RPMI7951 (cell line): ENCODE measurements around the gene MTMR1. TPM values are rescaled to one million over a fixed set of nuclear protein-coding genes. Genes with fewer than 3 reads are reported as not detected.
A peak's percentile ranks its signal among the peaks of the same experiment; 100 is the strongest.

Experiments
- DNase-seq: peaks from one replicate; pipeline ENCODE4 v3.0.0-alpha.2; 2012; ENCODE audit warnings: low read depth
- total RNA-seq: library from RNA; depleted of rRNA; stranded (reverse); fragments of >200 nt; shearing (Covaris generic); gene quantifications from 2 replicates; pipeline ENCODE4 v1.2.3, GENCODE V29; 2014

Gene MTMR1
- total RNA-seq, 1 experiment from 2014 or later = 7.6 TPM

DNA sequence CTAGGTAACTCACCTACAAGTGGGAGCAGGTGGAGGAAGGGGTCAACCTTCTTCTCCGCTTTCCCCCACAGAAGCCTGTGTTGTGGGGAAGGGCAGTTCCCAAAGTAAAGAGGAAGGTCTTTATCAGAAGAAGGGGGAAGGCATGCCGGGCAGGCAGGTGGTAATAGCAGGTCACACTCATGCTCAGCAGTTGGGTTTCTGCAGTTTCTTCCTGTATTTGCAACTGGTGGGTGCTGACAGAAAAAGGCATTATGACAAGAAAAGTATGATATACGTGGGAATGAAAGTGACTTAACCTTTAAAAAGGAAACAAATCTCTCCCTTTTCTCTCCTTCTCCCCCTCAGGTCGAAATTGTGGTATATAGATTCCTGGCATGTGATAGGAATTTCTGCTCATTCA is 3.7 kb downstream of the MTMR1 start:
- no peak for DNase-seq

DNA sequence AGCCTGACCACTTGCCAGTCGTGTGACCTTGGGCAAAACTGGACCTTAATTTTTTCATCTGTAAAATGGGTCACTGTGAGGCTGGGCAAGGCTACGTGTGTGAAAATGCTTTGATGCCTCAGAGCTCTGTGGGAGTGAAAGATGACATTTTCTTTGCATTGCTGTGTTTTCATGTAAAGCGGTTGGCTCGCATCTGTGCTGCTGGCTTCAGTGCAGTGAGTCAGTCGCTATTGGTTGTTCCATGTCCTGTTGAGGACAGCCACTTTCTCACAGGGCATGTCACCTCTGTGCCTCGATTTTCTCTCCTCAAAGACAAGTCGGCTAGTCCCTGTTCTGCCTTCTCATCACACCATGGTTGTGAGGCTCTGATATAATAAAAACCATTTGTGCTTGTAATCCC is 4.4 kb downstream of the MTMR1 start:
- no peak for DNase-seq

DNA sequence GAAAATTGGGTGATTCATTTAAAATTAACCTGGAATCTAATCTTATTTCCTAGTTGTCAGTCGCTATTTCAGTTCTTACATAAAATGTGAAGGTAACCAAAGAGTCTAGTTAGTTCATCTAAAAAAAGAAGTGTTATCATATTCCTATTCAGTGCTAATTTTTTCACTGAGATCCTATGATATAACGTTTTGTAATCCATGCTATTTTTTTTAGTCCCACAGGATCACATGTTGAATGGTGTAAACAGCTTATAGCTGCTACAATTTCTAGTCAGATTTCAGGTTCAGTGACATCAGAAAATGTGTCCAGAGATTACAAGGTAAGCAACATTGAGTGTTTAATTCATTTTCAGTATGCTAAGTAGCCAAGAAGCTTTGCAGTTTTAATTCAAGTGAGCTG is 5.8 kb downstream of the MTMR1 start:
- DNase-seq = no peak

DNA sequence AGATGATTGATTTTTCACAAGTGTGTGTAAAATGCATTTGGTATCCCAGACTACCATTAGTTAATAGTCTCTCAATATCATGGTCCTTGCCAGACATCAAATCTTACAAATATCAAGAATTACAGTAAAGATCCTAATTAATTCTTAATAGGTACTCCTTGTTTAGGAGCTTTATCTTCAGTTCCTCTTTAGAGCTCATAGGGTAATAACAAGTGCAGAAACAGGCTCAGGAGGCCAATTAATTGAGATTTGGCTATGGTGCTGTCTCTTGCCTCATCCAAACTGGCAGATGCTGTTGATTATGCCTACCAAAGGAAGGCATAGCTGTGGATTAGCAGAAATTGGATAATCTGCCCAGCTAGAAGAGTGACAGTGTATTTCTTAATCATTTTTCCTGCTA is 6.9 kb downstream of the MTMR1 start:
- no peak for DNase-seq

DNA sequence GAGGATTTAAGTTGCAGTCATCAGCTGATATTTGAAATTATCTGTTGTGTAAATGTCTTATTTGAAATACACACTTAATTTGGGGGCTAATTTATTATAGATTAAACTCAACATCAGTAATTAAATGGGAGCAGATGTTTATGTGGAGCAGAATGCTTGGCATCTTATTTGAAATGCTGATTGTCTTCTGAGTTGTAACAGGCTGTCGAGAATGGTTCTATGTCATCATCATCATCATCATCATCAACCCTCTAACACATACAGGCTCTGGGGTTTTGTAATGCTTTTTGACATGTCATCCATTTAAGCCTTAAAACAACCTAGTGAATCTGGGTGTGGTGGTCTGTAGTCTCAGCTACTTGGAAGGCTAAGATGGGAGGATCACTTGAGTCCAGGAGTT is 8.2 kb downstream of the MTMR1 start:
- no peak for DNase-seq

DNA sequence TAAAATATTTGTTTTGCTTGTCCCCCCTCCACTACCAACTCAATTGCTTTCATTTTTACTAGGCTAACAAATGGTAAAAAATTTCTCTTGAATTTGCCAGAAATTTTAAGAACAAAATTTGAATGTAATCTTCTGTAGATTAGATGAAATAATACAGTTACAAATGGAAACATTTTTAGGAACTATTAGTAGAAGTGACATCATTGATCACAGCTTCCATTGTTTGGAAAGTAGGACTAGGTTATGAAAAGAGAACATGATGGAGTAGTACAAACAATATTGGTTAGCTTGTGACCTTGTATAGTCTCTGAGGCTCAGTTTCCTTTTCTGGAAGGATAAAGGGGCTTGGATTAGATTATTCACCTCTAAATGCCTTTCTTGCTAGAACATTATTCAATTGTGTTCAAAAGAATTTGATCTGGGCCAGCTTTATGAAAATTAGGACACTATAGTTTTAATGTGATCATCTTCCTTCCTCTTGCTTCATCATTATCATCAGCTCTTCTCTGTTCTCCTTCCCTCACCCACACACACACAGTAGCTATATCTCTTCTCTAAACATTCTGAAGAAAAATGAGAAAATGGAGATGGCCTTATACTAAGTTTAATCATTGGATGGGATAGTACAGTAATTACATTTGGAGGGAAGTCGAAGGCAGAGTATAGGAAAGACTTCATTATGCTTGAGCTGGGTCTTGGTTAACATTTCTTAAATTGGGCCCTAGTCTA is 9.9 kb downstream of the MTMR1 start:
- DNase-seq = no peak

DNA sequence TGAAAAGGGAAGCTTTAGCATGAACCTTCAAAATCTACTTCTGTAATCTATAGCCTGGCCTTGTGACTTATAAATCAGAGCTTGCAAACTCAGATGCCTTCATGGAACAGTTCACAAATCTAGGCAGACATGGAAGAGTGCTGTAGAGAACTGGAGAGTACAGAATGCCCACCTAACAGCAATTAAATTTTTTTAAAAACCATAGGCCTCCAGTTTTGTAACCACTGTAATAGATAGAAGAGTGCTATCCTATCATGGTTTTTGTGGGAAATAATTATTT is 10.4 kb downstream of the MTMR1 start:
- DNase-seq = no peak

DNA sequence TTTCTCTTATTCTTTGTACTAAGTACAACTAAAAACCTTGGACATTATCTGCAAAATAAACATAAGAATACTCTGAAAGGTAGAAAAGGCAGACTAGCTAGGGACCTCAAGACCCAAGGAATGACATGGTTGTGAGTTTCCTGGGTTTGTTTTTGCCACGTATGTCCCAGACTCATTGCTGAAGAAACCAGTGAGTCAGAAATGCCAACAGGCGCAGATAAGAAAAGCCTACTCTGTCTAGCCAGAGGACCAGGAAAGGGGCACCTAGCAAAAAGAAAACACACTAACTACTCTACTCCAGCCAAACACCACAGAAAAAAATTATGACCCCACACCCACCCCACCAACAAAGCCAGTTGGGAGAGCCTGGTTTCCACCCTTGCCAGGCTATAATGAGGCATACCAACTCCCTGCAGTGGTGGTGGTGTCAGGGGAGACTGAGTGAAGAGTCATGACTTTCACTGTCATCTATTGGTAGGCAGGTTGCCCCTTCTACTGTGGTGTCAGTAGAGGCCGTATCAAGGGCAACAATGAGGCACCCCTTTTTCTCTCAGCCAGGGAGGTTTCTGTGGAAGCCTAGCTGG is 10.9 kb downstream of the MTMR1 start:
- DNase-seq = peak; percentile 61

DNA sequence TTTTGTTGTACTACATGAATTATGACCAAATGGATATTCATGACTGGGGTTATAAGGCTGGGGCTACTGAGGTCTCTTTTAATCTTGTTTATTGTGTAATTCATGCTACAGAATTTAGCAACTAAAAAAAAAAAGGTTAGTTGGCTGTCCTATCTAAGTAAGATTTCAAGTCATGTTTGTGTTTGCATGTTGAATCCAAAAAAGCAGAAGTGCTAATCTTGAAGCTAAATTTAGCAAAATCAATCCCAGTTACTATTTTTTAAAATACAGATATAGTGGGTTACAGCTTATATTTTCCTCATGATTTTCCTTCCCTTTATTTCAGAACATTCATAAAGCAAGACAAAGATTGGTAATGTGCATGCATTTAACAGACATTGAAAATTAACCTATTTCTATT is 19.4 kb downstream of the MTMR1 start:
- DNase-seq = no peak

DNA sequence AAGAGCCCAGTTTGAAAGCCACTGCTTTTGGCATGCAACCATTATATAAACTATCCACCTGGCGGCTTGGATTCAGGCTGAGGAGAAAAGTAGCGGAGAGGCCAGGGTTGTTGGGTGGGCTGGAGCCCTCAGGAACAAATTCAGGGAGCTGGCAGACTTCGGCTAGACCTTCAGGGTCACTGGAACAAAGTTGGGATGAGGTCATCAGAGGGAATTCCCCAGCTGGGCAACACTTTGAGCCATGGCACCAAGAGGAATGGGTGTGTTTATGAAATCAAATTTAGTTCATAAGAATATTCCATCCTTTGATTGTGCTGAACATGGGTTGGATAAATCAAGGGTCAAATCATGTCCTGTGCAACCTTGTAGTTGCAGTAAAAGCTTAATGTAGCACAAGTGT is 22.0 kb downstream of the MTMR1 start:
- no peak for DNase-seq

DNA sequence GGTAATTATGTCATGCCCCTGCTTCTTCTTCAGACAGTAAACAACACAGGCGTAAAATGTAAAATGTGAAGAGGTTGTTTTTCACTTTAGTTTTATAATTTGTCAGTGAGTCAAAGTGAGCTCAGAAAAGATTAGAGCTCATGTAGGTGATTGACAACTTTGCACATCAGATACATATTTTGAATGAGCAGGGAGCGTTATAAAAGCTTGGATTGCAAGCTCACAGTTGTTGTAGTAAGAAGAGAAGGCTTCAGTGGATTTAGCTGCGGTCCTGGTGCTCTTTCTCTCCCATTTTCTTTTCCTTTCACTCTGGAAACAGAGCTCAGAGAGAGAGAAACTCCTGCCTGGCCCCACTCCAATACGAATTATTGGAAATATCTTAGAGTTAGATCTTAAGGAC is 26.4 kb downstream of the MTMR1 start:
- no peak for DNase-seq

DNA sequence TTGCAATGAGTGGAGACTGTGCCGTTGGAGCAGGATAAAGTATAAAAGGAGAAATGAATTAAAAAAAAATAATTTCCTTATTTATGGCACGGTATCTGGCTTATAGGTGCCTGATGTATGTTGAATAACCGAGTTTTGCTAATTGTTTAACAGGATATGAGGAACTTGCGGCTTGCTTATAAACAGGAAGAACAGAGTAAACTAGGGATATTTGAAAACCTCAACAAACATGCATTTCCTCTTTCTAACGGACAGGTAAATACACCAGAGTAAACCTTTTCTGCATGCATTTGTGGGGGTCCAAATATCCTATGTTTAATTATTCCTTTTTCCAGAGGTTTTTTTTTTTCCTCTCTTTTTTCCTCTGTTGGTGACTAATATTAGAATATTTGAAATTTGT is 36.8 kb downstream of the MTMR1 start:
- DNase-seq = no peak

DNA sequence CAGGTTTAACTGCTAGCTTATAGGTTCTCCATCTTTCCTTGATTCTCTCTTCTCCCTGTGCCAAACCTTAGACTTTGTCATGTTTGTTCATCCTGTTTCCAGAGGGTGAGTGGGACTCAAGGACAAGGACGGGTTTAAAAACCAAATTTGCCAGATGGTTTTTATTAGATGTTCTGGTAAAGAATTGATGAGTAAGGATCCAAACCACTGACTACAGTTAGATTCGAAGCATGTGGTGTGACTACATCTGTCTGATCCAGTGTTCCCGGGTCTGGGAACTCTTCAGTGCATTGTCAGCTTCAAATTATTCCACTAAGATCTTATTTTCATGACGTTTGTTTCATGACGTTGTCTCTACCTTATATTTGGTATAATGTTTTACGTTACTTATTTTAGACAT is 37.5 kb downstream of the MTMR1 start:
- DNase-seq = peak; percentile 88

DNA sequence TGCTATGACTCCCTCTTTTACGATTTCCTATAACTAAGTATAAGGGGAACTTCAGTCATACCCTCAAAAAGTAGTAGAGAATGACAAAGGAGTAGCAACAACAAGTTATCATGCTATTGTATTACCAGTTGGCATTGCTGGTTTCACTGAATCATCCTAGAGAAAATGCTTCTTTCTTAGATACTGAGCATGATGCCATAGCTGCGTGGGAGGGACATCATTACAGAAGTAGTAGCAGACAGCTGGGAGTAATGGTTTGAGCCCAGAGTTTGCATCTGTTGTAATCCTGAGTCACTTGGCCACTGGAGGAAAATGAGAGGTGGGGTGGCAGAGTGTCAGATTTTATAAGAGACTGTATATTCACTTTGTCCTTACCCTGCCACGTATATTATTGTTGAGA is 38.6 kb downstream of the MTMR1 start:
- DNase-seq = peak; percentile 95

DNA sequence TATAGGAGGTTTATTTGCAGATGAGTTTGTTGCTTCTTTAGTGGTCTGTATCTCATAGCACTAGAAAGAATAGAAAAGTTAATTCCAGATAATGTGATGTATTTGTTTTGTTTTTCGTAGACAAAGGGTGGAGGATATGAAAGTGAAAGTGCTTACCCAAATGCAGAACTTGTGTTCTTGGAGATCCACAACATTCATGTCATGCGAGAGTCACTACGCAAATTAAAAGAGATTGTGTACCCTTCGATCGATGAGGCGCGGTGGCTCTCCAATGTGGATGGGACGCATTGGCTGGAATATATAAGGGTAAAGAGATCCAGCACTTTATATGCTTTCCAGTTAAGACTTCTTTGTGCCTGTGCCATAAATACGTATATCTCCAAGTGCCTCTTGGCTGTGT is 43.3 kb downstream of the MTMR1 start:
- no peak for DNase-seq

DNA sequence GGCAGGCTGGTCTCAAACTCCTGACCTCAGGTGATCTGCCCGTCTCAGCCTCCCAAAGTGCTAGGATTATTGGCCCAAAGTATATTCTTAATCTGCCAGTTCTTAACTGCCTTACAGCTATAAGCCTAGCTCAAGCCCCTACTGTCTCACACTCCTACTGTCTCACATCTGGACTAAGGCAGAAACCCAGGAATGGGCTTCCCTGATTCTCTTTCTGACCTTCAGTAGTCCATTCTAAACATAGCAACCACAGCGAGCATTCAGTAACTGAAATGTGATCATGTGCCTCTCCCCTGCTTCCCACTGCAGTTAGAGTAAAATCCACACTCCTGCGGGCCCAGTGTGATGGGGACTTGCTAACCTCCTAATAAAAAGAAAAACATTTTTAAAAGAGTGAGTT is 58.9 kb downstream of the MTMR1 start:
- DNase-seq = no peak

DNA sequence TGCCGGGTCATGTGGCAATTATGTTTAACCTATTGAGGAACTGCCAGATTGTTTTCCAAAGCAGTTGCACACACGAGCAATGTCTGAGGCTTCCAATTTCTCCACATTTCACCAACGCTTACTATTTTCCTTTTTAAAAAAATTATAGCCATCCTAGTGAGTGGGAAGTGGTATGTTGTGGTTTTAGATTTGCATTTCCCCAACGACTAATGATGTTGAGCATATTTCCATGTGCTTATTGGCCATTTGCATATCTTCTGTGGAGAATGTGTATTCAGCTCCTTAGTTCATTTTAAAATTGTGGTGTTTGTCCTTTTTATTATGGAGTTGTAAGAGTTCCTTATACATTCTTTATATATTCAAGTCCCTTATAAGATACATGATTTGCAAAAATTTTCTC is 60.2 kb downstream of the MTMR1 start:
- no peak for DNase-seq

DNA sequence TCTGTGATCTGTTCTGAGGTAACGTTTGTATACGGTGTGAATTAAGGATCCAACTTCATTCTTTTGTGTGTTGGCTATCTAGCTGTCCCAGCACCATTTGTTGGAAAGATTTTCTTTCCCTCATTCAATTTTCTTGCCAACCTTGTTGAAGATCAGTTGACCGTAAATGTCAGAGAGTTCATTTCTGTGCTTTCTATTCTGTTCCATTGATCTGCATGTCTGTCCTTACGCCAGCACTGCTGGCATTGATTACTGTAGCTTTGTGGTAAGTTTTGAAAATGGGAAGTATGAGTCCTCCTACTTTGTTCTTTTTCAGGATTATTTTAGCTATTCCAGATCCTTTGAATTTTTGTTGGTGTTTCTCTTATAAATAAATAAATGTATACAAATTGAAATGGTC is 60.8 kb downstream of the MTMR1 start:
- DNase-seq = no peak

DNA sequence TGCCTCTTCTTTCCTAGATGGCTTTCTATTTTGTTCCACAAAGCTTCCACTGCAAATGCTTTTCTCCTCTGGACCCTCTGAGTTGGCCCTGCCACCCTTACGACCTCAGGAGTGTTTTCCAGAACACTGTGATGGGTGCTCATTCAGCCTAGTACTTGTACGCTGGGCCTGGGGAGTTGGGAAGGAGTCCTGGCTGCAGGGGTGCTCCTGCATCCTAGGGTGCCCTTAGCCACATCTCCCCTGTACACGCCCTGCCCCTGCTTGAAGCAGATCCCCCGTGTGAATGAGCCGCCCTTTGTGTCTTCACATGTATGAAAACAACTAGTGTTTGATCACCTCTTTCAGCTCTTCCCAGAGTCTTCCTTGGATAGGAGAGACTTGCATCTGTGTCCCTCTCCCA is 64.2 kb downstream of the MTMR1 start:
- DNase-seq = no peak

DNA sequence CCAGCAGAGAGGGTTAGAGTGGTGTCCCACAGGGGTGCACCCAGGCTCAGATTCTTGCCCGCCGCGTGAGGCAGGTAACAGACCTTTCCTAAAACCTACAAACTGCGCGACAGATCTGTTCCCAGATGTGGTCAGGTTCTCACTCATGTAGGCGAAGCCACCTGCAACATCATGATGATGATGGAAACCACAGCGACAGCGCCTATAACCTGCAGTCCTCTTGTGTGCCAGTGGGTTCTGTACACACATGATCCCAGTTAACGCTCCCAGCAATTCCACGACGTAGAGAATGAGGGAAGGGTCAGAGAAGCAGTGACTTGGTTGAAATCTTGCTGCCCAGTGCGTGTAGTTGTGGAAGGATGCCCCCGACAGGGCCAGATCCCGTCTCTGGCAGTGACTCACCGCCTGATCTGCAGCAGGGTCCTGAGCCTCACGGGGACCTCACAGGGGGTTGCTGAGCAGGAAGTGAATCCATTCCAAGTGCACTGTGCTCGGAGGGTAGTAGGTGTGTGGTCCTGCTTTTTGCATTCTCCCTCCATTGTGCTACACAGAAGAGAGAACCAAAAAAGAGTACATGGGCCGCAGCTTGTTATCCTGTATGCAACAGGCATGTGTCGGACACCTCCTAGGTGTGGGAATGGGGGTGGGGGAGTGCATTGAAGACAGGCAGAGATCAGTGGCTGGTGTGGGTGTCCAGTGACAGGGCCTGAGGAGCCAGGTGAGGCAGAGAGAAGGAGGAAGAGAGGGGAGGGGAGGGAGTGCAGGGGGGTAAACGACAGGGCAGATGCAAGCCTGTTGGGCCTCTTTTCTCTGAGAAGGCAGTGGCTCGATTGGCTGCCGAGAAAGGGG is 66.6 kb downstream of the MTMR1 start:
- no peak for DNase-seq

DNA sequence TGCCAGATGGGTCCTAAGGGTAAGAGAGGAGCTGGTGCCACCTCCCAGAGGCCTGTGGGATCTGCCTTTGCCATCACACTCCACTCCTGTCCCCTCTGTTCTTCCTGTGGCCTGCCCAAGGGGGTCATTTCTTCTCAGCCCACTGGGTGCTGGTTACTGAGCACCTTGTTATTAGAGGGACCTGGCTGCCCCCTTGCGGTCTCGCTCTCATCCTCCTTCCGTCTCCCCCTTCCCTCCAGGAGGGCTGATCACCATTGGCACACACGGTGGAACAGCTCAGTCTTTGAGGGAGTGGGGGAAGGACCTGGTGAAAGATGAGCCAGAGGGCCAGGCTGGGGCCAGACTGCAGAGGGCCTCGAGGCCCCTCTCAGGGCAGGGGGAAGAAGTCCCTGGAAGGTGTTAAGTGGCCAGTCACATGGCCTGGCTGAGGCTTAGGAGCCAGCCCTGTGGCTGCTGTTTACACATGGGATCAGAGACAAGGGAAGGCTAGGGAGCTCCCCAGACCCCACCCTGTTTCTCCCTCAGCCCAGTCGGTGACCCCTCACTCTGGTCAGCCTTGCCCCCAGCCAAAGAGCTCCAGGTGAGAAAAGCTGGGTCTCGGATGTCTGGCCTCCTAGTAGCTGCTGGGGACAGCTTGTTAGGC is 68.1 kb downstream of the MTMR1 start:
- no peak for DNase-seq

DNA sequence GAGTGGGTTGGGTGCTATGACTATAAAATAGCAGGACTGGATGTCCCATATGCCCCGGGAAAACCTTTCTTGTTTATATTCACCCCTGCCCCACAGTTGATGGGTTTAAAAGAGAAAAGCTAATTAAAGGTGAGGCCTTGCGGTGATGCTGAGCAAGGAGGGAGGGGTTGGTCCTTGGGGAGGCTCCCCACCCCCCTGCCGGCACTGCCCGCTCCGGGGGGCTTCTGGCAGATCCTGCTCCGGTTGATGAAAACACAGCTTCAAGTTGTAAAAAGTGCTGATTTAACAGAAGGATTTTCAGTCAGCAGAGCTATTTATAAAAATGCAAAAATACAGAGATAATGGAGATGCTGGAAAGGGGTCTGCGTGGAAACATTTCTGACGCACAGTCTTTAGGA is 68.6 kb downstream of the MTMR1 start:
- DNase-seq = no peak
